Inflammatory macrophage treated with lipopolysaccharide for 4 hours (primary cell): Measurements from ENCODE around the gene MIGA2.
"Not testable (repeated sequence)": the region's sequence is repeated elsewhere in the genome, so short reads cannot be mapped to it uniquely, and the experiment has no call there.

ENCODE experiments used
- DNase-seq: peaks from one replicate; pipeline ENCODE4 v3.0.0-alpha.2; 2020

MIGA2 gene

DNA sequence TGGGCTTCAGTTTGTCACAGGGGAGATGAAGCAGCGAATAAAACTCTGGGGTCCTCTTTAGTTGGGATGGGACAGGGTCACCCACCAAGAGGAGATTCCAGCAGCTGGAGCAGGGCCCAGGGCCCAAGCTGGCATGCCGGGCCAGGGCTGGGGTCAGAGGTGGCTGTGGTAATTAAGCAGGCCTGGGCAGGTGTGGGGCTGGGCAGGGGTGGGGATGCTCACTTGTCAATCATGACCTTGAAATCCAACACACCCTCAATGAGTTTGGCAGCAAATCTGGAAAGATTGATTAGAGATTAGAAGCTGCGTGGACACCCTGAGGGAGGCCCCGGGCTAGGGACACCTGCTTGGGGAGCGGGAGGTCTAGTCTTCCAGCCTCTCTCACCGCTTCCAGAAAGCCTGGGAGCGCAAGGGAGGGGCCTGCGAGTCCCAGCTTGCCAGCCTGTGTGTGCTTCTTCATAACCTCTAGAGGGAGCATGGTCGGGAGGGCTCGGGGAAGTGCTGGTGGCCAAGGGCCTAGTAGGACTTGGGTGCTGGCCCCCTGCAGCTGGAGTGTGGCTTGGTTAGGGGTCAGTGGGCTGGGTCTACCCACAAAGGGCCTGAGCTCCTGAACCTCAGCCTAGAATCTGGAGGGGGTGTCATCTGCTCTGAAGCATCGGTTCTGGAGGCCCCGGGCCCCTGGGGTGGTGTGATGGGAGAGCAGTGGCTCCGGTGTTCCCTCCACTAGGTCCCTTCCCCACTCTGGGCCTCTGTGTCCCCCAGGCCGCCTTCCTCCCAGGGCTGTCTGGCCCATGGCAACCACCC is 66.6 kb downstream of the MIGA2 start:
- peak; percentile 63 for DNase-seq

DNA sequence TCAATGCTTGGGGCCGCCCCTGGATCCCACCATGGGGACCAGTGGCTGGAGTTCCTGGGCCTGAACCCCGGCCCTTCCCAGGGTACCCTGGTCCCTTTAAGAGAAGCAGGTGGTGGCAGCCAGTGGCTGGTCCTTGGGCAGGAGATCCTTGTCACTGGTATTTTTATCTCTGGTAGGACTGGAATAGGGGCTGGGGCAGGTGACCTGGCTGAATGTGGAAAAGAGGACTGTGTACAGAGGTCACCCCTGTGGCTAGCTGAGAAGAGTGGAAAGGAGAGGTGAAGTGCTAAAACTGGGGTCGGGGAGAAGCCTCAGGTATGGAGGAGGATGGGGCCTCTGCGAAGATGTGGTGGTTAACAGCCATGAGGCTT is 67.2 kb downstream of the MIGA2 start:
- no peak for DNase-seq

DNA sequence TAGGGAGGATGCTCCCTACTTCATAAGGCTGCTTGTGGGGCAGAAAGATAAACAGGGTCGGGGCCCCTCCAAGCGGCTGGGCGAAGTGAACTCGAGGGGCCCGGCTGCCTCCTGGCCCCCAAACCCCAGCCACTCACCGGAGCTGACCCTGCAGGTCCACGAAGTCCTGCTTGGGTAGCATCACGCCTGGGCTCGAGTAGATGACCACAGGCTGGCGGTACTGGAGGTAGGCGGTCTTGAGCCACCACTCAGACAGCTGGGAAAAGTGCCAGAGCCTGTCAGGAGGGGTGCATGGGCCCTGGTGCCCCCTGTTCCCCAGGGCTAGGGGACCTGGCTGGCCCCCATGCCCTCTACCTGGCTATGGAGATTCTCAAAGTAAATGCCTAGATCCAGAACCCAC is 67.6 kb downstream of the MIGA2 start:
- no peak for DNase-seq

- no peak for DNase-seq
Observed at GRCh38 chr9:129105857-129106694, 69.7 kb downstream of the MIGA2 start.

DNA sequence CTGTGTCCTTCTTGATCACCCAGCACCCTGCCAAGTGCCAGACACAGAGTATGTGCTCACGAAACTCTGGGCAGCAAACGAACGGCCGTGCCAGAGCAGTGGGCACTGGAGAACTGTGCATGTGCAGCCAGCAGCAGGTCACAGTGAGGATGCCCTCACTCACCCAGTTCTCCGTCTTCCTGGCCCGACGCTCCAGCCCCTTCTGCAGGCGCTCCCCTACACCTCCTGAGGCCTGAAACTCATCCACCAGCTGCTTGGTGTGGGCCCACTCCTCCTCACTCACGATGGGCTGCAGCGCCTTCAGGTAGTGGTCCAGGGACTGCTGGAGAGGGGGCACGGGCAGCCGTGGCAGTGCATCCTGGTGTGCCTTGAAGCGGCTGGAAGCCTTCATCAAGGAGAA is 71.2 kb downstream of the MIGA2 start:
- DNase-seq = no peak

- no peak for DNase-seq
Observed at GRCh38 chr9:129108083-129108804, 71.8 kb downstream of the MIGA2 start.

DNA sequence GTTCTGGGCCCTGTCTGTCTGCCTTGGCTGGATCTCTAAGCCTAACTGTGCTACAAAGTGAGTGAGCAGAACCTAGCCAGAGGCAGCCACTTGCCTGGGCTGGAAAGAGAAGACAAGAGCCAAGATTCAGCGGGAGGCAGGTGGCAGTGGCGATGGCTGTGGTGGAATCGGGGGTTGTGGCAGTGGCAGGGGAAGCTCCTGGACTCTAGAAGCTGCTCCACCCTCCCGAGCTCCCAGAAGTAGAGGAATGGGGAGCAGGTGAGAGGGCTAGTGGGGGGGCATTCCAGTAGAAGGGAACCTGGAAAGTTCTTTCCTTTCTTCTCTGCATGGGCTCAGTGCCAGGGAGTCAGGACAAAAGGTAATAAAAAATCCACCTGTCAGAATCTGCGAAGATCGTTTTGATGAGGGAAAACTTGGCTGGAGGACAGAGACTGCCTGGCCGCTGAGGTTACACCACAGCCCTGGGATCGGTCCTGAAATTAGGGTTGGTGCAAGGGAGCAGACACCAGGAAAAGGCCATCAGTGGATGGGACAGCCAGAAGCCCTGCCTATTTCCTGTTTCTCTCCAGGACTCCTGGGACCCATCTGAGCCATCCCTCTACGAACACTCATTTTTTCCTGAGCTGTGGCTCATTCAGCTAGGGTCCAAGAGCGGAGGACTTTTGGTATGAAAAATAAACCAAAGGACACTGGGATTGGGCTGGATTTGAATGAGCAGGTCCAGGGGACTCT is 72.5 kb downstream of the MIGA2 start:
- DNase-seq = no peak

DNA sequence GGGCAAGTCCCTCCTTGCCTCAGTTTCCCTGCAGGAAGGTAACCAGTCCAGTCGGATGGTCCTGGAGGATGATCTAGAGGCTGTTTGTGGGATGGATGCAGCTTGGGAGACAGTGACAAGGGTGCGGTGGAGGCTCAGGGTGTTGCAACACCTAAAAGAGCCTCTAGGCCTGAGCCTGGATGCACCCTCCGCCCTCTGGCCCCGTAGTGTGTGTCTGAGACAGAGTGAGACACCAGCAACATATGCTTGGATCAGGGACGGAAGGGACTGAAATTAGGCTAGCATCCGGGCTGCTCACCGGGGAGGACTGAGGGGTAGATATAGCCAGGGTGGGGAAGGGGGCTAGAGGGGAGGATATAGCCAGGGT is 73.1 kb downstream of the MIGA2 start:
- DNase-seq = peak; percentile 47

- DNase-seq = no peak
Observed at GRCh38 chr9:129109952-129110739, 73.7 kb downstream of the MIGA2 start.

DNA sequence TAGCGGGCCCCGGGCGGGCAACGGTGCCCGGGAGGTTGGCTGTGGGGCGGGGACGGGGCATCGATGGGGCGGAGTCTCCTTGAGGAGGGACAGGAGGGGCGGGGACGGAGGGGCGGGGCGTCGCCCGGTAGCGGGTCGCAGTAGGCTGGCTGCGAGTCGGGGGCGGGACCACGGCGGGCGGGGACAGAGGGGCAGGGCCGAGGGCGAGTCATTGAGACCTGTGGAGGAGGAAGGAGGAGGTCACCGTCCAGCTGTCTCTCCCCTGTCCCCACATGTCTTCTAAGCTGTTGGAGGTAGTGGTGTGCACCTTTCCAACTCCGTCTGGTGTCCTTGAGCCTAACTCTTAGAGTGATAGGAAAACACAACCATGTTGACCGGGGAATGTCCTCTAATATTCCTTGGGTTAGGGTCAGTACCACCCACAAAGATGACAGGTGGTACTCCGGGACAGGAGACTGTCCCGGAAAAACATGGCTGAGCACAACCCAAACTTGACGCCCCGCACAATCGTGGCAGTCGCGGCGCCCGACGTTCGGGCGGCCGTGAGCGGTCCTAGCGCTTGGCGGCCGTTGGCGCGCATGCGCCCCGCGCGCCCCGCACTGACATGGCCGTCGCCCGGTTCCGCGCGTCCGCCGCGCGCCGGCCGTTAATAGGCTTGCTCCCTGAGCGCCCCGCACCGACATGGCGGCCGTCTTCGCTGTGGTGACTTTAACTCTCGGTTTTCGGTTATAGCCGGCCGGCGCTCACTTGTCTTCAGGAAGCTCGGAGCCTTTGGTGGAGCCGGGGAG is 74.5 kb downstream of the MIGA2 start, which contains the start of the genes CRAT and PTPA:
Gene CRAT (minus strand): TSS at position 54 of the 788 bp plus-strand sequence. CDS start 284 bp downstream, outside the sequence.
Gene PTPA (plus strand): TSS at position 676 of the 788 bp plus-strand sequence. CDS start 186 bp downstream, outside the sequence.
- peak; percentile 97 for DNase-seq

- DNase-seq = peak; percentile 55
Observed at GRCh38 chr9:129111528-129112151, 75.2 kb downstream of the MIGA2 start.

GRCh38 chr9:129112526-129112925 is 76.1 kb downstream of the MIGA2 start:
- not testable (repeated sequence) for DNase-seq

- DNase-seq = peak; percentile 86
Observed at GRCh38 chr9:129113645-129114304, 77.3 kb downstream of the MIGA2 start.

GRCh38 chr9:129118799-129119198 is 82.4 kb downstream of the MIGA2 start:
- DNase-seq = no peak

DNA sequence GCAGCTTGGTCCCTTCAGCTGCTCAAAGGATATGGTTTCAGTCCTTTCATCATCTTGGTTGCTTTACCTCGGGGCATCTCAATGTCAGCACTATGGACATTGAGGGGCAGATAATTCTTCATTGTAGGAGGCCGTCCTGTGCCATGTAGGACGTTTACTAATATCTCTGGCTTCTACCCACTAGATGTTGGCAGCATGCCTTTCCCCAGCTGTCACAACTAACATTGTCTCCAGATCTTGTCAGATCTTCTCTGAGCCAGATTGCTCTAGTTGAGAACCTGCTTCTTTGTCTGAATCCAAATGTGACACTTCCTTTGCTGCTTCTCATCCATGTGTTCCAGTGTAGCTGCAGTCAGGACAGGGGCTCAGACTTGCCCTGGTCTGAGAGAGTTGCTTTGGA is 85.1 kb downstream of the MIGA2 start:
- DNase-seq = no peak
